ENCODE measurements around the gene ARIH1. TPM values are rescaled to one million over a fixed set of nuclear protein-coding genes. Genes with fewer than 3 reads are reported as not detected.

Gene ARIH1
- total RNA-seq, 1 donor from 2014 or later, result 204 TPM

- Mint-ChIP-seq H3K27me3 (ENCODE audit: low read depth) (peaks cover 31% of the 10 kb centered on the region), H3K4me1 (no peaks in the 10 kb centered on the region), H3K4me3 (no peak overlapping the region), H3K27ac (no peak overlapping the region), H3K9me3 (no peaks in the 10 kb centered on the region), H3K36me3 (no peaks in the 10 kb centered on the region)
- no peak for TF ChIP-seq CTCF (IDR thresholded peaks at IDR 0.05; ENCODE audit: unreplicated experiment)
- no peak for DNase-seq (ENCODE audit: low spot score in 2 of 2, unreplicated experiment in 2 of 2)
Observed at GRCh38 chr15:72451224-72451623, 22.9 kb upstream of the ARIH1 start.

DNA sequence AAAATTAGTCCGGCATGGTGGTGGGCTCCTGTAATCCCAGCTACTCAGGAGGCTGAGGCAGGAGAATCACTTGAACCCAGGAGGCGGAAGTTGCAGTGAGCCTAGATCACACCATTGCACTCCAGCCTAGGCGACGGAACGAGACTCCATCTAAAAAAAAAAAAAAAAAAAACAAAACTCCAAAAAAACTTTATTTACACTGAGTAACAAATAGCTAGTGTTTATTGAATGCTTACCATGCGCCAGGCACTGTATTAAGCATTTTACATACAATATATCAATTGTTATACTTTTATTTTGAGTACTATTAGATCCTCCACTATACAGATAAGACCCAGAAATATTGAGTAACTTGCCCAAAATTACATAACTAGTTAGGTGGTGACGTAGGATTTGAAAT lies 17.4 kb upstream of the ARIH1 start:
- no peak overlapping the region for H3K27ac Mint-ChIP-seq
- H3K9me3 Mint-ChIP-seq, result no peaks in the 10 kb centered on the region
- peaks cover 23% of the 10 kb centered on the region for H3K27me3 Mint-ChIP-seq (ENCODE audit: low read depth)

DNA sequence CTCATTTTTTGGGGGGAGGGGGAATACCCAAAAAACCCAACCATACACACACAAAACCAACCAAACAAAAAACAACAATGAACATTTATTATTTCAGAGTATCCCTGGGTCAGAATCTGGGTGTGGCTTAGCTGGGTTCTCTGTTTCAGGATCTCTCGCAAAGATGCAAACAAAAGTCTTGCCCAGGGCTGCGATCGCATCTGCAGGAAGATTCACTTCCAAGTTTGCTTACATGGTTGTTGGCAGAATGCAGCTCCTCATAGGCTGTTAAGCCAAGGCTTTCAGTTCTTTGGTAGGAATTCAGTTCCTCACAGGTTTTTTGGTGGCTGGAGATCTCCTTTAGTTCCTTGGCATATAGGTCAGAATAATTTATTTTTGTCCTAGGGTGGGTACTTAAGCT lies 13.7 kb upstream of the ARIH1 start:
- no peak overlapping the region for H3K27ac Mint-ChIP-seq
- no peaks in the 10 kb centered on the region for H3K9me3 Mint-ChIP-seq
- peaks cover 3% of the 10 kb centered on the region for H3K27me3 Mint-ChIP-seq (ENCODE audit: low read depth)
- no peaks in the 10 kb centered on the region for H3K36me3 Mint-ChIP-seq
- no peak for DNase-seq (ENCODE audit: low spot score in 2 of 2, unreplicated experiment in 2 of 2)
- H3K4me1 Mint-ChIP-seq, result no peaks in the 10 kb centered on the region
- H3K4me3 Mint-ChIP-seq, result no peak overlapping the region
- TF ChIP-seq CTCF (IDR thresholded peaks at IDR 0.05; ENCODE audit: unreplicated experiment), result no peak

More for the DNA sequence above, 17.4 kb upstream of the ARIH1 start:
- no peak for DNase-seq (ENCODE audit: low spot score in 2 of 2, unreplicated experiment in 2 of 2)
- no peaks in the 10 kb centered on the region for H3K4me1 Mint-ChIP-seq
- no peak overlapping the region for H3K4me3 Mint-ChIP-seq
- no peak for TF ChIP-seq CTCF (IDR thresholded peaks at IDR 0.05; ENCODE audit: unreplicated experiment)
- no peaks in the 10 kb centered on the region for H3K36me3 Mint-ChIP-seq

DNA sequence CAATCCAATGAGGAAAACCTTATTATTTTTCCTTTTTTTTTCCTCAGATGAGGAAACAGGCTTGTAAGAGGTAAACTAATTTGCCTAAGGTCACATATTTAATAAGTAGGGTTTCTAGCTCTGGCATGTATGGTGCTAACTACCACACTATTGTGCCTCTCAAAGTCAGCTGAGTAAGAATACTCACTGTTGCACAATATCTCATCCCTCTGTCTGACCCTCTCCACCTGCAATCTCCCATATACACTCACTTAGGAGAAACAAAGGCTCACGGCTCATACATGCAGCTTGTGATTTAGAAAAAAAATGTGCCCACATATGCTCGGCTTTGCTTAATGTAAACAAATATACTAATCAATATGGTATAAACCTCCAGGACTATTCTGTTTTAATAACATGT lies 10.4 kb upstream of the ARIH1 start:
- no peaks in the 10 kb centered on the region for H3K9me3 Mint-ChIP-seq
- H3K27ac Mint-ChIP-seq, result no peak overlapping the region
- DNase-seq (ENCODE audit: low spot score in 2 of 2, unreplicated experiment in 2 of 2), result no peak
- H3K27me3 Mint-ChIP-seq (ENCODE audit: low read depth), result peaks cover under 1% of the 10 kb centered on the region
- no peaks in the 10 kb centered on the region for H3K36me3 Mint-ChIP-seq
- no peak for TF ChIP-seq CTCF (IDR thresholded peaks at IDR 0.05; ENCODE audit: unreplicated experiment)
- H3K4me1 Mint-ChIP-seq, result no peaks in the 10 kb centered on the region
- H3K4me3 Mint-ChIP-seq, result no peak overlapping the region

- no peak for TF ChIP-seq CTCF (IDR thresholded peaks at IDR 0.05; ENCODE audit: unreplicated experiment)
Observed at GRCh38 chr15:72464251-72464650, 9.9 kb upstream of the ARIH1 start.

GRCh38 chr15:72468103-72468502 lies 6.0 kb upstream of the ARIH1 start:
- DNase-seq (ENCODE audit: low spot score in 2 of 2, unreplicated experiment in 2 of 2), result no peak
- no peak for TF ChIP-seq CTCF (IDR thresholded peaks at IDR 0.05; ENCODE audit: unreplicated experiment)
- Mint-ChIP-seq H3K9me3 (no peaks in the 10 kb centered on the region), H3K27me3 (ENCODE audit: low read depth) (no peaks in the 10 kb centered on the region), H3K4me3 (no peak overlapping the region), H3K36me3 (no peaks in the 10 kb centered on the region), H3K27ac (no peak overlapping the region), H3K4me1 (peaks cover 6% of the 10 kb centered on the region)

More at GRCh38 chr15:72464251-72464650, 9.9 kb upstream of the ARIH1 start:
- no peaks in the 10 kb centered on the region for H3K4me1 Mint-ChIP-seq
- no peaks in the 10 kb centered on the region for H3K9me3 Mint-ChIP-seq
- H3K4me3 Mint-ChIP-seq, result no peak overlapping the region
- H3K36me3 Mint-ChIP-seq, result no peaks in the 10 kb centered on the region
- no peak overlapping the region for H3K27ac Mint-ChIP-seq
- H3K27me3 Mint-ChIP-seq (ENCODE audit: low read depth), result no peaks in the 10 kb centered on the region
- DNase-seq (ENCODE audit: low spot score in 2 of 2, unreplicated experiment in 2 of 2), result no peak
